Measurements from ENCODE around the gene SYAP1.
"Not testable (repeated sequence)": the region's sequence is repeated elsewhere in the genome, so short reads cannot be mapped to it uniquely, and the experiment has no call there.

Gene SYAP1

GRCh38 chrX:16779815-16780214 is 60.4 kb downstream of the SYAP1 start:
- not testable (repeated sequence) for DNase-seq (ENCODE audit: low read depth in 2 of 2)

- no peak for DNase-seq (ENCODE audit: low read depth in 2 of 2)
These were observed 64.0 kb downstream of the SYAP1 start for GRCh38 chrX:16783452-16783851.

GRCh38 chrX:16784440-16784839 is 65.0 kb downstream of the SYAP1 start:
- not testable (repeated sequence) for DNase-seq (ENCODE audit: low read depth in 2 of 2)

- no peak for DNase-seq (ENCODE audit: low read depth in 2 of 2)
These were observed 66.1 kb downstream of the SYAP1 start for GRCh38 chrX:16785247-16786138.

- peak; percentile 85 to 97 for DNase-seq (ENCODE audit: low read depth in 2 of 2)
These were observed 66.9 kb downstream of the SYAP1 start, which contains the start of gene TXLNG for GRCh38 chrX:16786139-16786790. Gene TXLNG (plus strand): TSS chrX:16786466. CDS start chrX:16786488, 22 bp downstream.

- peak in 1 of 2 donors; percentile 20 for DNase-seq (ENCODE audit: low read depth in 2 of 2)
These were observed 67.7 kb downstream of the SYAP1 start for GRCh38 chrX:16786791-16787735.

- DNase-seq (ENCODE audit: low read depth in 2 of 2): no peak
These were observed 69.1 kb downstream of the SYAP1 start for GRCh38 chrX:16788477-16788876.

GRCh38 chrX:16796298-16796697 is 76.9 kb downstream of the SYAP1 start:
- DNase-seq (ENCODE audit: low read depth in 2 of 2): no peak

- no peak for DNase-seq (ENCODE audit: low read depth in 2 of 2)
These were observed 77.9 kb downstream of the SYAP1 start for GRCh38 chrX:16797358-16797757.

GRCh38 chrX:16797841-16798240 is 78.4 kb downstream of the SYAP1 start:
- DNase-seq (ENCODE audit: low read depth in 2 of 2): no peak

- no peak for DNase-seq (ENCODE audit: low read depth in 2 of 2)
These were observed 85.6 kb downstream of the SYAP1 start for GRCh38 chrX:16804923-16805464.

- DNase-seq (ENCODE audit: low read depth in 2 of 2): no peak
These were observed 88.1 kb downstream of the SYAP1 start for GRCh38 chrX:16807548-16807947.

- DNase-seq (ENCODE audit: low read depth in 2 of 2): no peak
These were observed 88.6 kb downstream of the SYAP1 start for GRCh38 chrX:16807976-16808542.

- DNase-seq (ENCODE audit: low read depth in 2 of 2): no peak
These were observed 95.2 kb downstream of the SYAP1 start for GRCh38 chrX:16814597-16814996.

Data from activated CD4-positive, alpha-beta T cell treated with anti-CD3 and anti-CD28 coated beads for 24 hours (primary cell).